HG02981 (cell line): ENCODE results near the gene EPHA8.

Experiments
- ATAC-seq: cut with Tn5 transposase; IDR thresholded peaks from one replicate; pipeline ENCODE4 v1.9.1; 2021; ENCODE audit warnings: mild to moderate bottlenecking, moderate library complexity; ENCODE audit not compliant: unreplicated experiment

Gene EPHA8

DNA sequence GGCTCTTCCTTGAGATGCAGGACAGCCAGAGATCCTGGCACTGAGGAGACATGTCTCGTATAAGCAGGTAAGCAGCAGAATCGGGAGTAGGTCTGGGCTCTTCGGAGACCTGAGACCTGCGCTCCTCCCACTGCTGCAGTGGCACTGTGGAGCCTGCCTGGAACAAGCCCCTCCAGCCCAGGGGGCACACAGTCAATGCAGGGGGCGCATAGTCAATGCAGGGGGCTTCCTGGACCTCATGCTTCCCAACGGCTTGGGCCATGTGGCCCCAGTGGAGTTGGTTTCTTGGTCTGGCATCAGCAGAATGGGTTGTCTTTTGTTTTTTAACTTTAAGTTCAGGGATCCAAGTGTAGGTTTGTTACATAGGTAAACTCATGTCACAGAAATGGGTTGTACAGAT, 27.9 kb upstream of the EPHA8 start:
- ATAC-seq, result no peak

DNA sequence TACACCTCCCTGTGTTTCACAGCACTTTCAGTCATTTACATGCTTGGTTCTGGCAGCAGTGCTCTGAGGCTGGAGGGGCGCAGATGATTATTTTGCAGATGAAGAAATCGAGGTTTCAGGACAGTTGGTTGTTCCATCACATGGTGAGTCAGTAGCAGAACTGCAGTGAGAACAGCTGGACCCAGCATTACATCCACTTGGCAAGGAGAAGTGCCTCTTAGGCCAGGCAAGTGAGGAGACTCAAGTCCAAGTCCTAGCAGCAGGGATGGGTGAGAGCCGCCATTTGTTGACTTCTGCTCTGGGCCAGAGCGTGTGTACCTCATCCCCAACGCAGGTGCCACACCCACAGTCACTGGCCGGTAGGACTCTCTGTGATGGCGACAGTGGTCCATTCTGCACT, 26.8 kb upstream of the EPHA8 start:
- no peak for ATAC-seq

DNA sequence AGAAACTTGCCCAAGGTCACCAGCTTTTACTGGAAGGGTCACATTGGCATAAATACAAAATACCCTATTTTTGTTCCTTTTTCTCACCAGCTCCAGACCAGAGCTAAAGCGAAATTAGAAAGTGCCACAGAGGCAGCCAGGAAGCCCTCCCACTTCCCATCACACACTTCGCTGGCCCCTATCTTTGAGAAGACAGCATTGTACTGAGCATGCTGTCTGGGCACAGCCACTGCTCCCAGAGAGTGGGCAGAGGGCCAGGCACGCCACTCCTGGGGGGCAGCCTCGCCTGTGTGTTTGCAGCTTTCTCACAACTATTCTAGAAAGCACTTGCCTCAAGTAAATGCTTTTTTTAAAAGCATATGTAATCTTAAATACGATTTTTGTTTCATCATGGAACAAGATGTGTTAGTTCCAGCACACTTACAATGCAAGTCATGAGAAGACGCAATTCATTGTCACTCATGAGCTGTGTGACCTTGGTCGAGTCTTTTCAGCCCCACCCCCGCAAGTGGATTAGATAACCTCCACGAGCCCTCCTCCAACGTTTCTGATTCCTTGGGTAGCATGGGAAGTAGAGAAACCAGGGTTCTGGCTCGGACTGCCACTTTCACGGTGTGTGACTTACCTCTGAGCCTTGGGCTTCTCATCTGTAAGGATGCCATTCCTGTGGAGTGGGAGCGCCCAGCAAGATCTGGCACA, 25.7 kb upstream of the EPHA8 start:
- ATAC-seq, result no peak

DNA sequence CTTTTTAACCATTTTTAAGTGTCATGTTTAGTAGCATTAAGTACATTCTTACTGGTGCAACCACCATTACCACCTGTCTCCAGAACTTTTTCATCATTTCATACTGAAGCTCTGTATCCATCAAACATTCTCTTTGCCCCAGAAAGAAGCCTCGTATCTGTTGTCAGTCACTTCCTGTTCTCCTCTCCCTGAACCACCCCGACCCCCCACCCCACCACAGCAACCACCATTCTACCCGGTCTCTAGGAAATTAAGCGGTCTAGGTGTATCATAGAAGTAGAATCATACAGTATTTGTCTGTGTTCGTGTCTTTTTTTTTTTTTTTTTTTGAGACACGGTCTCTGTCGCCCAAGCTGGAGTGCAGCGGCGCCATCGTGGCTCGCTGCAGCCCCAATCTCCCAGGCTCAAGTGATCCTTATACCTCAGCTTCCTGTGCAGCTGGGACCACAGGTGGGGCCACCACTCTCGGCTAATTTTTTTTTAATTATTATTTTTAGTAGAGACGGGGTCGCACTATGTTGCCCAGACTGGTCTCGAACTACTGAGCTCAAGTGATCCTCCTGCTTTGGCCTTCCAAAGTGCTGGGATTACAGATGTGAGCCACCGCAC, 23.7 kb upstream of the EPHA8 start:
- ATAC-seq, result no peak

DNA sequence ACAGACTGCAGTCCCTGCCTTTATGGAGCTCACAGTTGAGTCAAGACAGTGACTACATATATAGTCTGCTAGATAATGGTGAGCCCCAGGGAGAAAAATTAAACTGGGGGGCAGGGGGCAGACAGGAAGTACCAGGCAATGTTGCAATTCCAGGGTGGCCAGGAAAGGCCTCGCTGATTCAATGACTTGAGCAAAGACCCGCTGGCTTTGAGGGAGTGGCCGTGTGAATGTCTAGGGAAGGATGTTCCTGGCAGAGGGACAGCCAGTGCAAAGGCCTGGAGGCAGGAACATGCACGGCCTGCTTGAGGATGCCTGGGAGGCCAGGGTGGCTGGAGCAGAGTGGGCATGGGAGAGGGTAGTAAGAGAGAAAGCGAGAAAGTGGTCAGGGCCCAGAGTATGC, 23.0 kb upstream of the EPHA8 start:
- no peak for ATAC-seq

DNA sequence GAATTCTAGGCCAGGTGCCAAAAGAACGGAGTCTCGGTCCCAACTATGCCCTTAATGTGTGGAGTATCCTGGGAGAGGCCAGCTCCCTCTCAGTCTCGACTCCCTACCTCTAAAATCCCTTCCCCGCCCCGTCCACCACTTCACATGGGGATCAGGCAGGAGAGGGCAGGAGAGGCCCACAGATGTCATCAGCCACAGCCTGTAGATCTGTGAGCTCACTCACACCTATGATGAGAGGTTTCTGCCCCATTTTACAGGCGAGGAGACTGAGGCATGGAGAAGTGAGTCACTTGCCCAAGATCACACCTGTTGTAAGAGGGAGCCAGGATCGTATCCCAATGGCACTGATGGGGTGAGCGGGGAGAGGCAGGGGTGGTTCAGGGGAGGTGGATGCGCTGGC, 20.4 kb upstream of the EPHA8 start:
- ATAC-seq, result no peak

DNA sequence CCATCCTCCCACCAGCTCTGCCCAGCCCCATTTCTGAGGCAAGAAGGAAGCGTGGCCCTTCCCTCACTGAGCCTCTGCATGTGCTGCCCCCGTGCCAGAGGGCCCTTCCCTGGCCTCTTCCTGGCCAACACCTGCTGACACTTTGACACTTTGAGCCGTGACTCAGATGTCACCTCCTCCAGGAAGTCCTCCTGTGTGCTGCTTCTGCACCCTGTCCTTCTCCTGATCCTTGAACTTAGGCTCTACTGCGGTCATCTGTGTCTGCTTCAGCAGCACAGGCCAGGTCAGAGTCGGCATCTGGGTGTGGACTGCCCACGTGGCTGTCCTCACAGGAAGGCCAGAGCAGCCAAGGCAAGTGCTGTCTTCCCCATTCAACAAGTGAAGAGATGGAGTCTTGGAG, 19.6 kb upstream of the EPHA8 start:
- ATAC-seq, result no peak

DNA sequence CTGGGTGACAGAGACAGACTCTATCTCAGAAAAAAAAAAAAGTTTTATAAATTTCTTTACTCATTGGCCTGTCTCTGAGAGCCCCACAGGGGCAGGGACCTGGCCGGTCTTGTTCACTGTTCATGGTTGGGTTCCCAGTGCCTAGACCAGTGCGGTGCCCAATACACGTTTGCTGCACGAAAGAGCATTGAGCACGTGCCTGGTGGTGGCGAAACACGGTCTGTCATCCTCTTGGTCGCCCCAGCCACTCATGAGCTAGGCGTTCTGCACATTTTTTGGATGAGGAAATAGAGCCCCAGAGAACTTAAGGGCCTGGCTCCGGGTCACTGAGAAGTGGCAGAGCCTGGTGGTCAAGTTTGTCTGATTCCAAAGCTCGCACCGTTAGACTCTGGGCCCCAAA, 18.7 kb upstream of the EPHA8 start:
- no peak for ATAC-seq

DNA sequence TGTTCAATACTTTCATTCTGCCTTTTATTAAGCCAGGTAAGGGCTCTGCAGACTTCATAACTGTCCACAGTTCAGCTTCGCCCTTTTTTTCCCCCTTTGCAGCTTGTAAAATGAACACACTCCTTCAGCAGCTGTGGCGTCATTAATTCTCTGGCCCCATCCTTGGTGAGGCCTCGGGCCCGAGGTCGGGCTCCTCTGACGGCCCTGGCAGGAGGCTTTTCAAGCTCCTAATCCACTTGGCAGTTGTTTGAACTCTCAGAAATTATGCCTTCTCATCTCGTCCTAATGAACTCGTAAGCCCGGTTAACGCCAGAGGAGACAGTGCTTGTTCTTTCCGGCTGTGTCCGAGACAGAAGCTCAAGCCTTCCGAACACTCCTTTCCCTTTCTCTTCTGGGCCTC, 18.1 kb upstream of the EPHA8 start:
- no peak for ATAC-seq

DNA sequence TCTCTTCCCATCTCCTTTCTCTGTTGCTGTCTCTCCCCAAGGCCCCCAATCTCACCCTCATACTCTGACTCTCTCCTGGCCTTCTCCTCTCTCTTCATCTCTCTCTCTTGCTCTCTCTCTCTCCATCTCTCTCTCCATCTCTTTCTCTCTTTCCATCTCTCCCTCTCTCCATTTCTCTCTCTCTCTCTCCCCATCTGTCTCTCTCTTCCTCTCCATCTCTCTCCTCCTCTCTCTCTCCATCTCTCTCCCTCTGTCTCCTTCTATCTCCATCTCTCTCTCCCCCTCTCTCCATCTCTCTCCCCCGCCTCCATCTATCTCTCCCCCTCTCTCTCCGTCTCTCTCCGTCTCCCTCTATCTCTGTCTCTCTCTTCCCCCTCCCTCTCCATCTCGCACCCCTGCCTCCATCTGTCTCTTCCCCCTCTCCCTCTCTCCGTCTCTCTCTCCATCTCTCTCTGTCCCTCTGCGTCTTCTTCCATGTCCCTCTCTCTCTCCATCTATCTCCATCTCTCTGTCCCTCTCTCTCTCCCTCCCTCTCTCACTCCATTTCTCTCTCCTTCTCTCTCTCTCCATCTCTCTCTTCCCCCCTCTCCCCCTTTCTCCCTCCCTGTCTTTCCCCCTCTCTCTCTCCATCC, 16.0 kb upstream of the EPHA8 start:
- no peak for ATAC-seq

DNA sequence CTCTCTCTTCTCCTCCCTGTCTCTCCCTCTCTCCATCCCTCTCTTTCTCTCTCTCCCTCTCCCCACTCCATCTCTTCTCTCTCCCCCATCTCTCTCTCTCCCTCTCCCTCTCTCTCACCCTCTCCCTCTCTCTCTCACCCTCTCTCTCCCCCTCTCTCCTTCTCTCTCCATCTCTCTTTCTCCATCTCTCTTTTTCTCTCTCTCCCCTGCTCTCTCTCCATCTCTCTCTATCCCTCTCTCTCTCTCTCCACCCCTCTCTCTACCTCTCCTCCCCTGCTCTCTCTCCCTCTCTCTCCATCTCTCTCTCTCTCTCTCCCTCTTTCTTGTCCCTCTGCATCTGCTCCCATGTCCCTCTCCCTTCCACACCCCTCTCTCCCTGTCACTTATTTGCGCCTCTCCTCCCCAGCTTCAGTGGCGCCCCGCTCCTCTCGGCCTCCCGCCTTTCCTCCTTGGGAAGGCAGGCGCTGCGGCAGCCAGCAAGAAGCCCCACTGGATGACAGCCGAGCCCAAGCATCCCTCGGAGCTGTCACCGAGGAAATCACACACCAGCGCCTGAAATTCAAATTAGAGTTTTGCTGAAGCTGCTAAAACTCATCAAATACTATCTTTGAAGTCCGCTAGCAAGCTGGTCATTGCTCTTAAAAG, 15.3 kb upstream of the EPHA8 start:
- ATAC-seq, result no peak

DNA sequence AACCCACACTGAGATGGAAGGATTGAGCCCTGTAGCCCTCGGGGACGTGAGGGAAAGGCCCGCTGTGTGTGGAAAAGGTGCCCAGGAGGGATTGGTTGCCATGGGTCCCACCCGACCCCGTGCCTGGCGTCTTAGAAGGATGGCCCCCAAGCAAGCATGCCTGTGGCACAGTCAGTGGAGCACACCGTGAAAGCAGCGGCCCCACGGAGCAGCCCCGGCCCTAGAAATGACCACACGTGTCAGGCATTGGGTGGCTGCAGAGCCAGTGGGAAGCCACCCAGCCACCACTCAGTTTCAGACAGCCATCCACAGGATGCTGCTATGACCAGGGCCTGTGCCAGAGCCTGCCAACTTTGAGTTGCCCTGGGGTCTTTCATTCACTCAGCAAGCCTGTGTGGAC, 13.3 kb upstream of the EPHA8 start:
- no peak for ATAC-seq

DNA sequence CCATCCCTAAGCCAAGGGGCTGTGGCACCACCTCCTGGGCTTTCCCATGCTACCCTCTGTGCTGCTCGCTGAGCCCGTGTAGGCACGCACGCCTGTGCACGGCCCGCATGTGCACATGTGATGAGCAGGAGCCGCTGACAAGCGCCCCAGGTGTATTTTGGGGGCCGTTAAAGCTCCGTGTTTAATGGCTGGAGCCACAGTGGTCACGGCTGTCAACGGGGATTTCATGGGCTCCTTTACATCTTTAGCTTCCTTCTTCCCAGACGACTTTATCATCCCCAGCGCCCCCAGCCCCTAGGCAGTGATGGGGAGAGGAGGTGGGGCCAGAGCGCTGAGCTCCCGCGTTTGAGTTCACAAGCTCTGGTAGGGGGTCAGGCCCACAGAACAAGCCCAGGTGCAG, 11.7 kb upstream of the EPHA8 start:
- ATAC-seq, result no peak

DNA sequence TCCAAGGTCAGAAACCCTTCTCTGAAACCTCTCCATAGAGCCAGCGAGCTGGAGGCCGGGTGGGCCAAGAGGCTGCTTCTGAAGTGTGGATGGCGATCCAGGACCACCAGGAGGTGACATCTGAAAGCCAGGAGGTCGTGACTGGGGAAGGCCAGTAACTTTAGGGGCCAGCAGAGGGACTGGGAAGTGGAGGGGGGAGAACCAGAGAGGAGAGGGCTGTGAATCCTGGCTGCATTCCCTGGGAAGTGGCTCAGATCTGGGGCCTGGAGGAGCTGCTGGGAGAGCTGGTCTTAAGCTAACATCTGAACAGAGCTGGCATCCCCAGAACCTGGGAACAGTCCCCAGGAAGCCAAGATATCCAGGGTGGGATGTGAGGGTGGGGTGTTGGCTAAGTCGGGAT, 11.3 kb upstream of the EPHA8 start:
- no peak for ATAC-seq

DNA sequence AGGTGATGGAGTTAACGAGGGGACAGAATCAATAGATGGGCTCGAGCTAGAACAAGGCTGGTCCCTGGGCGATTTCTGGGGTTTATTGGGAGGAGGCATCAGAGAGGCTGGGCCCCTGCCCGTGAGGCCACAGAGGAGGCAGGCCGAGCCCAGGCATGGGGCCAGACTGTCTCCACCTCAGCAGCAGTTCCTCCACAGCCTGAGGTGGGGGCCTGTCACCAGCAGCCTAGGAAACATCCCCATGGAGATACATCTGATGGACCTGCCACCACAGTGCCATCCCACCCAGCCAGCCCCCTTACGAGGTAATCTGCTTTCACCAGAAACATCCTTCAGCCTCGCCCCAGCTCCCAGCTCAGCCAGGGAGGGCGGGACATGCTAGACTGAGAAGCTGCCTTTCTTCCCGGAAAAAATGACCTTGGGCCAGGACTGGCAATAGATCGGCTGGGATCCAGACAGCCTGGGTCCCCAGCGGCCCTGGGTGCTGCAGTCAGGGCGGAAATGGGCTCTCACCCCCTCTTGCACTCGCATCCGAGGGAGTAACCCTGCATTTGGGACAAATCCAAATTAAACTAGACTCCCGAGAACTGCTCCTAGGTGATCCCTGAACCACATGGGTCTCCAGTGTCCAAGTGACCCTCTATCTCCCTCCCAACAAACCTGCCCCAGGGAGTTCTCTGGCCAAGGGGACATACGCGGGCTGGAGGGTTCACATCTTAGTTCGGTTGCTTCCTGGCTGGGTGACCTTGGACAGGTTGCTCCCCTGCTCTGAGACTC, 10.0 kb upstream of the EPHA8 start:
- no peak for ATAC-seq

DNA sequence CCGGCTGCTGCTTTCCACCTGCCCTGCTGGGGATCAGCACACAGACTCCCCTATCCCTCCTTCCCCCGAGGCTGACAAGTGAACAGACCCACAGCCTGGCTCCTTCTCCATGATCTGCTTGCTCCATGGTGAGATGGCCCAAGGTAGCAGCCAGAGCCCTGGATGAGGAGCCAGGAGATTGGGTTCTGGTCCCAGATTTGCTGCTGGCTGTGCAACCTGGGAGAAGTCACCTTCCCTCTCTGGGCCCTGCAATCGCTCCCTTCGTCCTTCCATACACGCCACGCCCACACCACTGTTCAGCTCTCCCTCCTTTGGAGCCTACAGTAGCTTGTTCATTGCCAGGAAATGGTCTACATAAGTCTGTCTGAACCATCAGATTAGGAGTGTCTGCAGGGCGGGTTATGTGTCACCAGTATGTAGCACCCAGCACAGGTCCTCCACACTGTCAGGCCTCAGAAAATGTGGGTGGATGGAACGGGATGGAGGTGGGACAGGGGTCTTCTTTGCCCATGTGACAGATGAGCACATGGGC, 9.2 kb upstream of the EPHA8 start:
- no peak for ATAC-seq

DNA sequence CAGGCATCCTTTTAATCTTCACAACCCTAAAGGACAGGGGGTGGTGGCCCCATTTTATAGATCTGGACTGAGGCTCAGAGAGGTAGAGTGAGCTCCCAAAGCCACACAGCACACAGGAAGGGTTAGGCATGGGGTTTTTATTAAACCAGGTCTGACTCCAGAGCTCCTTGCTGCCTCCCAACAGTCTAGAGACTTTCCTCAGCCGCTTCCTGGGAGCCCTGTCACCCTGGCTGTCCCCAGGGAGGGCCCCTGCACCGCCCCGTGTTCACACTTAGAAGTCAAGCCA, 8.0 kb upstream of the EPHA8 start:
- ATAC-seq, result no peak

DNA sequence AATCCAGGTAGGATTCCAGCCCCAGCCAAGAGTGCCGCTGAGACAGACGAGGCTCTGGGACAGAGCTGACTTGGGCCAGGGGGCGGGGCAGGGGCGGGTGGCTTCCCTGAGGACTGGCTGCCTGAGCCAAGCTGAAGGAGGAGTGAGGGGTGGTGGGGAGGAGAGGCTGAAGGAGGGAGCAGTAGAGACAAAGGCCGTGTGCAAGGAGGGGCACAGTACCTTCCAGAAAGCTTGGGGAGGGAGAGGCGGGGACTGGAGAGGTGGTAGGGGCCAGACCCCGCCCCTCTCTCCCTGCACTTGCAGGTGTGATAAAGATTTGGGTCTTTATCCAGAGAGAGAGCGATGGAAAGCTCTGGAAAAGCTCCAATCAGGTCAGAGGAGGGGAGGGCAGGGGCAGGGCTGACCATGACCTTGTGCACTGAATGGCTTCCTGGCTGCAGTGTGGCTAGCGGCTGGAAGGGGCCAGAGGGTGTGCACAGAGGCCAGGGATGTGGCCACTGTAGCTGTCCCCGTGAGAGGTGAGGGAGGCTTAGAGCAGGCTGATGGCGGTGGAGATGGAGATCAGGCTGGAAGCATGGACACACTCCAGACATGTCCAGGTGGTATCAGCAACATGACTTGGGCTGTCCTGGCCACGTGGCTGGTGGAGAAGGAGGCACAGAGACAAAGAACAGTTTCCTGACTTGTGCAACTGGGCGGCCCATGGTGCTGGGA, 6.7 kb upstream of the EPHA8 start:
- ATAC-seq, result no peak

DNA sequence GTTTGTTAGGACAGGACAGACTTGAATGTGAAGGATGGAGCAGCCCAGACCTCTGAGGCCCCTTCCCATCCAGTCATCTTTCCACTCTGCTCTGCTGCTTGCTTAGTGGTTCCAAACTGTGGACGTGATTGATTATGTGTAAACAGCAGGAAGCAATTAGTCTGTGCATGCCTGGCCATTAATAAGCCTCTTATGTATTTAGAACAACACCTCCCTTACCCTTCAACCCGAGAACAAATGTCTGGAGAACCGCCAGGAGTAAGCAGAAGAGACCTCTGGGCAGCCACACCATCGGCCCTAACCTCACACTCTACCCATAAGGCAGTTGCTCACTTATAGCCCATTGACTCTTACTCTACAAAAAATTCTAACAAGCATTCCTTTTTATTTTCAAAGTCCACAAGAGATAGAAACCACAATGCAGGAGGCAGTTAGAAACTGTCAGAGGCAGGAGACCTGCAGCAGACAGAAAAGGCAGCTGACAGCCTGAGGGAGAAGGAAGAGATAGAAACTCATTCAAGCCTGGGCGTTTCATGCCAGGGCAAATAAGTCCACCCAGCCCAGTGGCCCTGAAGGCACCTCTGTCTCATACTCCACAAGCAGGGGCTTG, 5.8 kb upstream of the EPHA8 start:
- no peak for ATAC-seq
